Measurements from ENCODE around the gene IL17RC. TPM values are rescaled to one million over a fixed set of nuclear protein-coding genes. Genes with fewer than 3 reads are reported as not detected.

IL17RC gene
- total RNA-seq, 1 experiment from 2014 or later: 6.8 TPM

GRCh38 chr3:9951126-9951525, 34.2 kb downstream of the IL17RC start:
- Histone ChIP-seq H3K9ac (ENCODE audit: extremely low read depth, insufficient read length, low read length) (no peak overlapping the region), H3K4ac (ENCODE audit: low read depth, low read length) (no peak overlapping the region), H2BK5ac (ENCODE audit: insufficient read length, low read length) (no peak overlapping the region), H3K27me3 (ENCODE audit: insufficient read depth, low read length) (no peaks in the 10 kb centered on the region; the same call in 1 of the 2 replicates), H3K23ac (ENCODE audit: insufficient read length, low read depth, low read length) (no peak overlapping the region), H3K14ac (ENCODE audit: insufficient read depth, low read length) (no peak overlapping the region), H4K91ac (ENCODE audit: insufficient read length, low read depth, low read length) (no peak overlapping the region), H2AK5ac (ENCODE audit: insufficient read length, low read length) (no peak overlapping the region), H4K8ac (replicated peaks; ENCODE audit: insufficient read length, low read depth, low read length) (no peak overlapping the region), H3K79me2 (ENCODE audit: insufficient read depth, low read length) (no peaks in the 10 kb centered on the region), H2BK20ac (ENCODE audit: low read depth, low read length, poor library complexity, severe bottlenecking) (no peak overlapping the region), H3K9me3 (ENCODE audit: control insufficient read depth, low read depth, low read length) (no peaks in the 10 kb centered on the region), H3K4me2 (ENCODE audit: insufficient read depth, insufficient read length, low read length) (peak overlapping the region; percentile 66), H2BK12ac (ENCODE audit: insufficient read length, low read depth, low read length) (no peak overlapping the region), H3K4me1 (ENCODE audit: insufficient read depth, low read length) (peaks cover 3% of the 10 kb centered on the region; the same call in 1 of the 2 replicates), H3K23me2 (ENCODE audit: insufficient read length, low read depth, low read length, poor library complexity, severe bottlenecking) (peaks cover 17% of the 10 kb centered on the region), H2BK15ac (ENCODE audit: low read depth, low read length) (no peak overlapping the region), H3K27ac (ENCODE audit: insufficient read length, low read depth, low read length) (no peak overlapping the region), H3T11ph (ENCODE audit: low read length) (no peak overlapping the region), H4K5ac (ENCODE audit: insufficient read length, low read depth, low read length) (no peak overlapping the region), H2AFZ (ENCODE audit: low read length) (no peak overlapping the region), H2BK120ac (ENCODE audit: low read depth, low read length, poor library complexity, severe bottlenecking) (no peak overlapping the region), H3K79me1 (ENCODE audit: insufficient read depth, low read depth, low read length, poor library complexity, severe bottlenecking) (no peaks in the 10 kb centered on the region), H4K20me1 (ENCODE audit: control insufficient read depth, insufficient read depth, insufficient read length) (no peaks in the 10 kb centered on the region), H3K18ac (ENCODE audit: insufficient read length, low read depth, low read length) (no peak overlapping the region), H3K56ac (ENCODE audit: insufficient read length, low read depth, low read length) (no peak overlapping the region)
- WGBS (ENCODE audit: extremely low coverage, insufficient read length, low lambda C conversion rate): no CpG with 5 or more reads among the region's 7 CpGs
- no peak for DNase-seq
- H3K27ac Mint-ChIP-seq: no peak overlapping the region
- H3K4me1 Mint-ChIP-seq: peaks cover 23 to 29% of the 10 kb centered on the region in 2 experiments
- peak overlapping the region; percentile 75 to 85 for H3K4me3 Mint-ChIP-seq
- peaks cover 43% of the 10 kb centered on the region for H3K27me3 Mint-ChIP-seq (ENCODE audit: low read depth)
- peaks cover 2 to 9% (median 6%) of the 10 kb centered on the region in 3 experiments; a peak in 5 of 7 replicates for H3K36me3 Mint-ChIP-seq (ENCODE audit: insufficient read depth in 1 of 3, low read depth in 3 of 3)
- no peaks in the 10 kb centered on the region for H3K9me3 Mint-ChIP-seq
- TF ChIP-seq CTCF (conservative IDR thresholded peaks at IDR 0.05): no peak

All from H9 (cell line).